Measurements from ENCODE around the gene ITGB1.

- TF ChIP-seq CTCF (conservative IDR thresholded peaks at IDR 0.05 in 1 of 2, IDR thresholded peaks at IDR 0.05 in 1 of 2; ENCODE audit: extremely low read depth in 1 of 2, insufficient read depth in 1 of 2, low read depth in 1 of 2, low read length in 2 of 2) (no peak), EZH2 (IDR thresholded peaks at IDR 0.05; ENCODE audit: borderline replicate concordance, low read length) (no peak)
These were observed 13.6 kb upstream of the ITGB1 start for GRCh38 chr10:32971536-32972091.

Data from mammary epithelial cell (primary cell).